Suprapubic skin (tissue), 4 donors: Measurements from ENCODE around the gene CTBP2. TPM values are rescaled to one million over a fixed set of nuclear protein-coding genes. Genes with fewer than 3 reads are reported as not detected.

Experiments
- DNase-seq, 2 donors: peaks; one replicate each; pipeline ENCODE4 v3.0.0-alpha.2; 2019; ENCODE audit warnings: low spot score in 2 of 2
- H3K27ac ChIP-seq: fragments of 200-600 bp; sonication (generic); one replicate; pipeline ENCODE4 v1.5.1; 2019
- H3K27me3 ChIP-seq: fragments of 200-600 bp; sonication (generic); one replicate; pipeline ENCODE4 v1.5.1; 2019
- H3K36me3 ChIP-seq: fragments of 200-600 bp; sonication (generic); one replicate; pipeline ENCODE4 v1.5.1; 2019
- H3K4me1 ChIP-seq: fragments of 200-600 bp; sonication (generic); one replicate; pipeline ENCODE4 v1.5.1; 2019
- H3K4me3 ChIP-seq: fragments of 200-600 bp; sonication (generic); one replicate; pipeline ENCODE4 v1.5.1; 2019; ENCODE audit warnings: mild to moderate bottlenecking
- H3K9me3 ChIP-seq: fragments of 200-600 bp; sonication (generic); one replicate; pipeline ENCODE4 v1.5.1; 2019
- EP300 ChIP-seq: sonication (generic); formaldehyde crosslinking; IDR thresholded peaks from one replicate; pipeline ENCODE4 v1.6.1; 2017; ENCODE audit warnings: antibody characterized with exemption
- POLR2A ChIP-seq, 2 donors: fragments of 450-650 bp; IDR thresholded peaks; one replicate each; pipeline ENCODE4 v1.6.1; 2017; ENCODE audit warnings: antibody characterized with exemption in 2 of 2, mild to moderate bottlenecking in 2 of 2, moderate library complexity in 2 of 2
- POLR2AphosphoS5 ChIP-seq, 3 donors: sonication (generic); formaldehyde crosslinking; IDR thresholded peaks; one replicate each; pipeline ENCODE4 v1.6.1; 2017; ENCODE audit warnings: antibody characterized with exemption in 3 of 3
- WGBS: methylation state at CpG from one replicate; pipeline ENCODE4 v1.1.5; 2018; 5-methylcytosine and 5-hydroxymethylcytosine counted together
- total RNA-seq, 4 donors: library from RNA; depleted of rRNA; stranded (reverse); fragments of >200 nt; gene quantifications; one replicate each; pipeline ENCODE4 v1.1.0, GENCODE V29; 2016
- TF ChIP-seq, protein P1 (sequence below), 2 donors: fragments of 200-600 bp in 1 of 2; fragments of 450-650 bp in 1 of 2; sonication (generic) in 1 of 2; IDR thresholded peaks; one replicate each; pipeline ENCODE4 v1.5.1; 2016 to 2019; ENCODE audit warnings: antibody characterized with exemption in 2 of 2, mild to moderate bottlenecking in 1 of 2, moderate library complexity in 1 of 2

Gene CTBP2
- total RNA-seq, 4 donors from 2014 or later, result 19.7 to 45.7 (median 29.4) TPM

DNA sequence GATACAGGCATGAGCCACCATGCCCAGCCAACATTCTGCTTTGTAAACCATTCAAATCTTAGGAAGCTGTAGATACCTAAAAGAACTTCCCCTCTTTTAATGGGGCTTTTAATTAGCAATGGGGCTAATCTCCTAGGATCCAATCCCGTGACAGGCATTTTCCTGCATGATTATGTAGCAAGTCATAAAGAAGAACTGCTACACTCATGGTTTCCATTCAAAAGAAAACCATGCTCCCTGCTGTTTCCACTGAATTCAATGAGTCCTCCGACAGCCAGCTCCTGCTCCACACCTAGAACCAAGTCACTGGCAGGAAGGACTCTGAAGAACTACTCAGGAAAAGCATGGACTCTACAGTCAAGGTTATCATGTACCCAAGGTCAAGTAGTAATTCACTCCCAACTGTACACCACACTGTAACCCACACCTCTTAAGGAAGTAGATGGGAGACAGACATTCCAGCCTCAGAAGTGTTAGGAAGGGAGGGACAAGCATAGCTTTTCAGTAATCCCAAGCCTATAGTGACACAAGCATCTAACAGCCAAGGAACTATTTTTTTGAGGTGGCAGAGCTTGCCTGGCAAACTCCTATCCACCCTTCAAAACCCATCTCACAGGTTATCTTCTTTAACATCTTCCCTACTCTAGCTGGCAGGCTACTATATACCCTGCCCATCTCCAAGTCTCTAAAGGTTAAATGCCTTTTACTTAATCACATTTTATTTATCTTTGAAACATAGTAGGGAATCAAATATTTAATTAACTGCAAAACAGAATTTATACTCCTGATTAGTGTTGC is 47.5 kb downstream of the CTBP2 start:
- Histone ChIP-seq H3K27ac (no peak overlapping the region), H3K27me3 (no peaks in the 10 kb centered on the region), H3K9me3 (no peaks in the 10 kb centered on the region), H3K36me3 (peaks cover 17% of the 10 kb centered on the region), H3K4me1 (peaks cover 35% of the 10 kb centered on the region), H3K4me3 (no peak overlapping the region)
- no peak for TF ChIP-seq POLR2AphosphoS5 (IDR thresholded peaks at IDR 0.05)
- TF ChIP-seq EP300, result no peak
- no peak for TF ChIP-seq POLR2A (IDR thresholded peaks at IDR 0.05)
- TF ChIP-seq, protein P1, sequence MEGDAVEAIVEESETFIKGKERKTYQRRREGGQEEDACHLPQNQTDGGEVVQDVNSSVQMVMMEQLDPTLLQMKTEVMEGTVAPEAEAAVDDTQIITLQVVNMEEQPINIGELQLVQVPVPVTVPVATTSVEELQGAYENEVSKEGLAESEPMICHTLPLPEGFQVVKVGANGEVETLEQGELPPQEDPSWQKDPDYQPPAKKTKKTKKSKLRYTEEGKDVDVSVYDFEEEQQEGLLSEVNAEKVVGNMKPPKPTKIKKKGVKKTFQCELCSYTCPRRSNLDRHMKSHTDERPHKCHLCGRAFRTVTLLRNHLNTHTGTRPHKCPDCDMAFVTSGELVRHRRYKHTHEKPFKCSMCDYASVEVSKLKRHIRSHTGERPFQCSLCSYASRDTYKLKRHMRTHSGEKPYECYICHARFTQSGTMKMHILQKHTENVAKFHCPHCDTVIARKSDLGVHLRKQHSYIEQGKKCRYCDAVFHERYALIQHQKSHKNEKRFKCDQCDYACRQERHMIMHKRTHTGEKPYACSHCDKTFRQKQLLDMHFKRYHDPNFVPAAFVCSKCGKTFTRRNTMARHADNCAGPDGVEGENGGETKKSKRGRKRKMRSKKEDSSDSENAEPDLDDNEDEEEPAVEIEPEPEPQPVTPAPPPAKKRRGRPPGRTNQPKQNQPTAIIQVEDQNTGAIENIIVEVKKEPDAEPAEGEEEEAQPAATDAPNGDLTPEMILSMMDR (IDR thresholded peaks at IDR 0.05), result no peak
- DNase-seq, result no peak
- WGBS, result 92% methylated on average over 2 of the region's 2 CpGs

DNA sequence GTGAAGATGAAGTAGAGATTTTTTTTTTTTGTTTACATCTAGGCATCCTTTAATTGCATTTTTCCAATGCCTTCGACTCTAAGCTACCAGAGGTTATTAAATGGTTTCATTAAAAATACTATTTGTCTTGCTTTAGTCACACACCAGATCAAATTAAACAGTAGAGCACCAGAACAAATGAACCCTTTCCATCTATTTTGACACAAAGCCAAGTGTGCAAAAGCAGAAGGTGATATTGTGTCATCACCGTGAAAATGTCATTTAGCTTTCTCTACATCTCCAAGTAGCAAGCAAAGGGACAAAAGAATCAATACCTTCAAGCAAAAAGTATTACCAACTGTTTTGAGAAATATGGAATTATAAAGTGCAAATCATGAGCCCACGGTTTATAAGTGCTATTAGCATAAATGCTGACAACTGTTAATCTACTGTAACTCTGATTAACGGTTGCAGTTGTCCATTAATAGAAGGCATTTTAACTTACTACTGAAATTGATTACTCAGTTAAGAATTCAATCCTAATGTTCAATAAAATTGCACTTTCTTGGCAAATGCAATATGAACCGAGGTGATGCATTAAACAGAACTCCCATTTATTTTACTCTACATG is 49.1 kb downstream of the CTBP2 start:
- no peak for DNase-seq
- TF ChIP-seq POLR2AphosphoS5 (IDR thresholded peaks at IDR 0.05) (no peak), POLR2A (IDR thresholded peaks at IDR 0.05) (no peak)
- TF ChIP-seq, protein P1 (IDR thresholded peaks at IDR 0.05), result no peak
- WGBS, result 74% methylated on average over 5 of the region's 5 CpGs

DNA sequence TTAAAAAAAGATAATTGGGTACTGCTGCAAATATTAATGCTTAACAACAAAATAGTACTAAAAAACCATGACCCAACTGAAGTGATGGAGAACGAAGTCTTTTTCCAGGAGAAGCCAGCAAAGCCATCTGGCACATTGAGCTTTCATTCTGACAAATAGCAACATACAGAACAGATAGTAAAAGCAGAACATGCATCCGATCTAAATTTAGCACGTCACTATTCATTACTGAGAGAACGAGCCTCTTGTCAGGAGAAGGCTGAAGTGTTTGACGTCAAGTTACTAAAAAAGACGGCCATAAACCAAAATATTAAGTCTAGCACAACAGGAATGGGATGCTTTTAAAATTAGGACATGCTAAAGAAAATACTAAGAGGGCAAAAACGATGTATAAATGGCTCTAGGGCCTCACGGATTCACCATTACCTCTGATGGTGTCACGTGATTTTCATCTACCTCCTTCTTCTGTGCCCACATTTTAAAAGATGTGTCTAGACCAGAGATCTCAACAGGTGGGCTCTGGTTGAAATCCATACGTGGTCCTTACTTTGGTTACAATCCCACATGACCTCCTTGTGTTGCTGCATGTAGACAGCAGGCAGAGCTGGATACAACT is 52.3 kb downstream of the CTBP2 start:
- peaks cover 9% of the 10 kb centered on the region for H3K4me1 ChIP-seq
- peaks cover 29% of the 10 kb centered on the region for H3K36me3 ChIP-seq
- no peak overlapping the region for H3K27ac ChIP-seq

More for the DNA sequence above, 49.1 kb downstream of the CTBP2 start:
- Histone ChIP-seq H3K4me3 (no peak overlapping the region), H3K27me3 (no peaks in the 10 kb centered on the region), H3K27ac (no peak overlapping the region), H3K9me3 (no peaks in the 10 kb centered on the region), H3K36me3 (peaks cover 29% of the 10 kb centered on the region), H3K4me1 (peaks cover 20% of the 10 kb centered on the region)

DNA sequence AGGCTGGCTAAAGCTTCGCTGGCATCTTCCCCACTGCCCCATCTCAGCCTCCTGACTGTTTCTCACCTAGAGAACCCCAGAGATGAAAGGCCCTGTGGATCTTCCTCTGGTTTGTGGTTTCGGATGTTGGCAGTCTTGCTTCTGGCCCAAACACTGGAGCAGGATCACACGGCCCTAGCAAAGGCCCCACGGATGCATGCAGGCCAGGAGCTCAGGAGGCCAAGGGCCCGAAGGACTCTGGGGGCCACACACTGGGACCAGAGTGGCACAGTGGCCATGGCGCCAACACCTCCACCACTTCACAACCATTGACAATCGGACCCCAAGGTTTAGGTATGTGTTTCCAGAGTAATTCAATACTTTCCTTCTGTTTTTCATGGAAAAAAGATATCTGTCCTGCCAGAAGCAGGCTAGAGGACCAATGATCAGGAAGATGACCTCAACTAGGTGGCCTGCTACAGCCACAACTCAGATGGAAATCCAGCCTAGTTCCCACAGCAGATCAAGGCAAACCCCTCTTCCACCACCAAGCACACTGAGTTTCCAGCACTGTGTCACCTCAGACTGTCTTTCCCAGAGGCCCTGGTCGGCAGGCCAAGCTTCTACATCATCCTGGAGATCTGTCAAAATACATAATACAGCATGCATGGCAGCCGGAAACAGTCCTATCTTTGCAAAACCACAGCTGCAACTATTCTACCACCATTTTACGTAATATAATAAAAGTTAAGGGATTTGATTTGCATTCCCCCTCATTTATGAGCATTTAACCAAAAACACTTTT is 53.0 kb downstream of the CTBP2 start:
- no peak overlapping the region for H3K27ac ChIP-seq
- no peaks in the 10 kb centered on the region for H3K27me3 ChIP-seq
- TF ChIP-seq EP300 (no peak), POLR2A (IDR thresholded peaks at IDR 0.05) (no peak), POLR2AphosphoS5 (IDR thresholded peaks at IDR 0.05) (no peak)
- TF ChIP-seq, protein P1 (IDR thresholded peaks at IDR 0.05), result no peak
- H3K36me3 ChIP-seq, result peaks cover 29% of the 10 kb centered on the region
- DNase-seq, result no peak
- H3K4me3 ChIP-seq, result no peak overlapping the region
- WGBS, result 89% methylated on average over 8 of the region's 10 CpGs
- H3K9me3 ChIP-seq, result no peaks in the 10 kb centered on the region
- peaks cover 14% of the 10 kb centered on the region for H3K4me1 ChIP-seq

More for the DNA sequence above, 52.3 kb downstream of the CTBP2 start:
- WGBS, result 97% methylated on average over 10 of the region's 10 CpGs
- H3K4me3 ChIP-seq, result no peak overlapping the region
- TF ChIP-seq POLR2AphosphoS5 (IDR thresholded peaks at IDR 0.05), result no peak
- TF ChIP-seq POLR2A (IDR thresholded peaks at IDR 0.05), result no peak
- no peak for TF ChIP-seq EP300
- TF ChIP-seq, protein P1 (IDR thresholded peaks at IDR 0.05), result no peak
- H3K27me3 ChIP-seq, result no peaks in the 10 kb centered on the region
- no peaks in the 10 kb centered on the region for H3K9me3 ChIP-seq
- no peak for DNase-seq
